Activated naive CD8-positive, alpha-beta T cell treated with anti-CD3 and anti-CD28 coated beads, Interleukin-2, amount 50 U/mL, for 16 hours (primary cell): ENCODE data around the gene ZNF316.
"Not testable (repeated sequence)": the region's sequence is repeated elsewhere in the genome, so short reads cannot be mapped to it uniquely, and the experiment has no call there.

Experiments used
- DNase-seq: peaks from one replicate; pipeline ENCODE4 v3.0.0-alpha.2; 2020; ENCODE audit warnings: low read depth, low spot score

ZNF316 gene

DNA sequence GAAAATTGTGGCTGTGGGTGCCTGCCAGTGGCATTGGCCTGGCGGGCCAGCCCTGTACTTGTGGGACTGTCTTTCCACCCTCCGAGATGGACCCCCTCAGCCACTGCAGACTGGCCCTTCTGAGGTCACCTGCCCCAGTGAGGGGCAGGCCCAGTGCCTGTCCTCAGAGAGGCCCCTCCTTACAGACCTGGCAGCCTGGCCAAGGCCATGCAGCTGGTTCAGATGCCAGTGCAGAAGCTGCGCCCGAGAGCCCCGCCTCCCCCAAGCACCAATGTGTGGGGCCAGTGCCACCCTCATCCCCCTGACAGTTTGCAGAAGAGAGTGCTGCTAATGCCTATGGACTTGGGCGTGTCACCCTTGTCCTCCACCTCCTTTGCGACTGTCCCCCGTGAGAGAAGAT lies 10.0 kb downstream of the ZNF316 start:
- DNase-seq, result no peak

DNA sequence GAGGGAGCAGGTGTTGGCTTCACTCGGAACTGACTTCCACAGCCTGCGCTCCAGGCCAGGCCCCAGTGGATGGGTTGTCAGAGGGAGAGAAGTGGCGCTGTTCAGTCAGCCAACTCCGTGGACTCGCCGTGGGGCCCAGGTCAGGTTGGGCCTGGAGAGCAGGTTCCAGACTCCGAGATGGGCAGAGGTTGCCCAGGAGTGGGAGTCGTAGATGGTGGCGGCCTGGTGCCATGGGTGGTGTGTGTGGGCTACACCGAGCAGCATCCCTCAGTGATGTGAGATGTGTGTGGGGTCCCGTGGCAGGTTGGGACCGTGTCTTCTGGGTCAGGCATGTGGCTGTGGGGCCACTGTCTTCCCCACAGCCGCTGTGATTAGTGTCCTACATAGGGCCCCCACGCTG lies 10.4 kb downstream of the ZNF316 start:
- DNase-seq, result no peak

GRCh38 chr7:6648066-6648814 lies 11.1 kb downstream of the ZNF316 start:
- no peak for DNase-seq

DNA sequence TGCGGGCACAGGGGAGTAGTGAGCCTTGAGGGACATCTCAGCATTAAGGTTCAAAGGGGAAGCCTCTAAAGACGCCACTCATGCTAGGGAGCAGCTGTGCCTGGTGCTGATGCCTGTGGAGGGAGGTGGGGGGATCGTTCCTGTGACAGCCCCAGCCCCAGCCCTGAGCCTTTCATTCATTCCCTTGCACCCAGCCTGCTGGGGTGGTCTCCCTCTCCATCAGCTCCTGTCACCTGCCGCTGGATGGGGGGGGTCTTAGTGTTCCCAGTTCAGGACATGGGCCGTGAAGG lies 11.6 kb downstream of the ZNF316 start:
- DNase-seq, result no peak

GRCh38 chr7:6649241-6649961 lies 12.3 kb downstream of the ZNF316 start:
- no peak for DNase-seq

GRCh38 chr7:6650086-6650485 lies 13.0 kb downstream of the ZNF316 start:
- no peak for DNase-seq

DNA sequence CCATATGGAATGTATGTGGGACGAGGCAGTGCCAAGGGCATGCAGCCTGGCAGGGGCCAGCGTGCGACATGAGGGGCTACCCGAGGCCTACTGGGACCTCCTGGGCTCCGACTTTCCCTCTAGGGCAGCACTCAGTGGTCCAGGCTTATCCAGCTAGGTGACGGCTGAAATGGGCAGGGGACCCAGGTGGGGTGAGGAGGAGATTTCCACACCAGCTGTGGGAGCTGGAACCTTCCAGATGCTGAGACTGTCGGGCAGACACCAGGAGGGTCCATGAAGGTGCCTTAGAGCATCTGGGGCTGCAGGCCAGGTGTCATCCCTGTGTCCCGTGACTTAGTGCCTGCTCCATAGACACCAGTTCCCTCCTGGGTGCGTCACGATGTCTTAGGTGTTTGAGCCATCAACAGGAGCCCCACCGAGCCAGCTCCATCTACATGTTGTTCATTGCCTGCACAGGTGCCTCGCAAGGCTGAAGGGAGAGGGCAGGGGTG lies 13.4 kb downstream of the ZNF316 start:
- DNase-seq, result no peak

DNA sequence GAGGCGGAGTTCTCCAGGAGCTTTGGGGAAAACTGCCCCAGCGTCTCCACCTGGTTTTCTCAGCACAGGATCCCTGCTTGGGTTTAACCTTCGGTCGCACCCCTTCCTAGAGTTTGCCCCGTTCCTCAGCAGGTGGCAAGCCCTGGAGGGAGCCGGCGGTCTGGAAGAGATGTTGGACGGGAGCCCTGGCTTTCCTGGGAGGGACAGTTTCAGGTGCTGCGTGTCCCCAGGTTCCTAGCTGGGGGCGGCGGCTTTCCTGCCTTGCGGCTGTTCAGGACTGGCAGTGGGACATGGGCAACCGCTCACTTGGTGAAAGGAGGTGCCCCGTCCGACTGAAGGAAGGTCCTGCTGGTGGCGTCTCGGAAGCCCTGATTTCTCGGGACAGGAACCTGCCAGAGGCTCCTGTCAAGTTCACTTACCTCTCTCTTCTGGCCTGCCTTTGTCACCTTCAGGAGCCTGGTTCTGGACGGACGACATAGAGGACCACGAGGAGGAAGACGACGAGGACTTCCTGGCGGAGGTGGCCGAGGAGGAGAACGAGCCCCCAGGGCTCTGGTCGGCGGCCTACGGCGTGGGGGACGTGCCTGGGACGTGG lies 14.8 kb downstream of the ZNF316 start:
- no peak for DNase-seq

DNA sequence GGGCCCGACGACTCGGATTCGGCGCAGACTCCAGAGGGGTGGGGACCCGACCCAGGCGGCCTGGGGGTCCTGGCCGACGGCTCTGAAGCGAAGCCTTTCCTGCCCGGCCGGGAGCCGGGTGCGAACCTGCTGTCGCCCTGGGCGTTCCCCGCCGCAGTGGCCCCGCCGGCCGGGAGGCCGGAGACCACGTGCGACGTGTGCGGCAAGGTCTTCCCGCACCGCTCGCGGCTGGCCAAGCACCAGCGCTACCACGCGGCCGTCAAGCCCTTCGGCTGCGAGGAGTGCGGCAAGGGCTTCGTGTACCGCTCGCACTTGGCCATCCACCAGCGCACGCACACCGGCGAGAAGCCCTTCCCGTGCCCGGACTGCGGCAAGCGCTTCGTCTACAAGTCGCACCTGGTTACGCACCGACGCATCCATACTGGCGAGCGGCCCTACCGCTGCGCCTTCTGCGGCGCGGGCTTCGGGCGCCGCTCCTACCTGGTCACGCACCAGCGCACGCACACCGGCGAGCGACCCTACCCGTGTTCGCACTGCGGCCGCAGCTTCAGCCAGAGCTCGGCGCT lies 15.4 kb downstream of the ZNF316 start:
- DNase-seq, result no peak

DNA sequence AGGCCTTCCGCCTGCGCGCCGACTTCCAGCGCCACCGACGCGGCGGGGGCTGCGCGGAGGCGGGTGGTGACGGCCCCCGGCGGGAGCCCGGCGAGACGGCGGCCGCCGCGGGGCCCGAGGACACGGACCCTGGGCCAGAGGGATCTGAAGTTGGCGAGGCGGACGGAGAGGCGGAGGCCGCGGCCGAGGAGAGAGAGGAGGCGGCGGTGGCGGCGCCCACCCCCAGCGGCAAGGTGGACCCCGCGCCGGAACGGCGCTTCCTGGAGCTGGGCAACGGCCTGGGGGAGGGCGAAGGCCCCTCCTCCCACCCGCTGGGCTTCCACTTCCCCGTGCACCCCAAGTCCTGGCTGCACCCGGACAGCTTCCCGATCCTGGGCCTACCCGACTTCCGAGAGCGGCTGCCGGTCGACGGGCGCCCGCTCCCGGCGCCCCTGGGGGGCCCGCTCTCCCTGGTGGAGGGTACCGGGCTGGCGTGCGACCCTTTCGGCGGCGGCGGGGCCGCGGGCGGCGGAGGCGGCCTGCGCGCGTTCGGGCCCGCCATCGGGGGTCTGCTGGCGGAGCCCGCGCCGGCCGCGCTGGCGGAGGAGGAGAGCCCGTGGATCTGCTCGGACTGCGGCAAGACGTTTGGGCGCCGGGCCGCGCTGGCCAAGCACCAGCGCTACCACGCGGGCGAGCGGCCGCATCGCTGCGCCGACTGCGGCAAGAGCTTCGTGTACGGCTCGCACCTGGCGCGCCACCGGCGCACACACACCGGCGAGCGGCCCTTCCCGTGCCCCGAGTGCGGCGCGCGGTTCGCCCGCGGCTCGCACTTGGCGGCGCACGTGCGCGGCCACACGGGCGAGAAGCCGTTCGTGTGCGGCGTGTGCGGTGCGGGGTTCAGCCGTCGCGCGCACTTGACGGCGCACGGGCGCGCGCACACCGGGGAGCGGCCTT lies 16.2 kb downstream of the ZNF316 start:
- no peak for DNase-seq

DNA sequence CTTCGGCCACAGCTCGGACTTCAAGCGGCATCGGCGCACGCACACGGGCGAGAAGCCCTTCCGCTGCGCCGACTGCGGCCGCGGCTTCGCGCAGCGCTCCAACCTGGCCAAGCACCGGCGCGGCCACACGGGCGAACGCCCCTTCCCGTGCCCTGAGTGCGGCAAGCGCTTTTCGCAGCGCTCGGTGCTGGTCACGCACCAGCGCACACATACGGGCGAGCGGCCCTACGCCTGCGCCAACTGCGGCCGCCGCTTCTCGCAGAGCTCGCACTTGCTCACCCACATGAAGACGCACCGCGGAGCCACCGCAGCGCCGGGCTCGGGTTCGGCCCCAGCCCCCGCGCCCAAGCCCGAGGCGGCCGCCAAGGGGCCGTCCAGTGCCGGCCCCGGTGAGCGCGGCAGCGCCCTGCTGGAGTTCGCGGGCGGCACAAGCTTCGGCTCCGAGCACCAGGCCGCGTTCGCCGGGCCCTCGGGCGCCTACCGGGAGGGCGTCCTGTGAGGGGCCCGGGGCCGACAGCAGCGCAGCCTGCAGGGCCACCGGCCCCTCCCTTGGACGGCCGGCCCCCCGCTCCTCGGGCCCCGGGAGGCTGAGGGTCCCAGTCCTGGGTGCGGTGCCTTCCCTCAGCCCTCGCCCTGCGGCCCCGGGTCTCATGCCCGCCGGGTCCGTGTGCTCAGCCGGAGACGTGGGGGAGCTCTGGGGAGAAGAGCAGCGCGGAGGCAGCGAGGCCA lies 17.2 kb downstream of the ZNF316 start:
- no peak for DNase-seq

- no peak for DNase-seq
Observed at GRCh38 chr7:6654842-6655610, 17.9 kb downstream of the ZNF316 start.

- DNase-seq, result no peak
Observed at GRCh38 chr7:6655636-6656385, 18.7 kb downstream of the ZNF316 start.

DNA sequence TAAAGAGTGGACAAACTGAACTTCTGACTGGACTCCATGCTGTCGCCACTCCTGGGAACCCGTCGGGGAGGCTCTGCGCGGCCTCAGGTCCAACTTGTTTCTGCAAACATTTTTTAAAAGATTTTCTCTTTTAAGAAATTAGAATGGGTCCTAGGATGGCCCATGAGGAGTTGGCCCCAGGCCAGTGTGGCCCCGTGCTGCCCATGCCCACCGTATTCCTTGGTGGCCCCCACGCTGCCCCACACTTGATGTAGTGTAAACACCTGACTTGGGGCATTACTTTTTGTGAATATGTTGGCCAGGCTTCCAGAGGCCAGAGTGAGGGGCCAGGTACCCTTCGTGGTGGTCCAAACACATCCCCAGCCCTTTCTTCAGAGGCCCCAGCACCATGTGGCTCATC lies 19.3 kb downstream of the ZNF316 start:
- DNase-seq, result no peak

DNA sequence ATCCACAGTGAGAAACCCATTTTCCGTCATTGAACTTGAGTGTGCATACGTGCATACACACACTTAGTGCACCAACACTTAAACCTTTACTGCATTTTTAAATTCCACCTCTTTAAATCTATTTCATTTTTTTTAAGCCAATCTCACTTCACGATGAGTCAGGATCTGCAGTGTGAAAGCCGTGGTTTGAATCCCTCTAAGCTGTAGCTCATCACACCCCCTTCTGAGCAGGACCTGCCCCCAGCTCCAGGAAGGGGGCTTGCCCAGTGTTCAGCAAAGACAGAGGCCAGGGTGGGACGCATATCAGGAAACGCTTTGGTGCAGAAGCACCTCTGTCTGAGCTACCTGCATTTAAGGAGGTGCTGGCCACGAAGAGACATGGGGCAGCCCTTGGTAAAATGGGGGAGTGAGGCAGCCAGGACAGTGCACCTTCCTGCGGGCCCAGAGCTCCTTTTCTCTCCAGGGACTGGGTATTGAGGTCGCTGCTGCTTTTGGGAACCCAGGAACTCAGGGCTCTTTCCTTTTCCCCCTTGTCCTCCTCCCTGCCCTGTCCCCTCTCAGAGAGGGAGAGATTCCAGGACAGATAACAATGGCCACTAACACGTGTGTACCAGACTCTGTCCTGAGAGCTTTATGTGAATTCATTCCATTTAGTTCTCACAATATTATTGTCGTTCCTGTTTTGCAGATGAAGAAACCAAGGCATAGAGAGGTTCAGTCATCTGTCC lies 21.7 kb downstream of the ZNF316 start:
- no peak for DNase-seq

GRCh38 chr7:6670851-6671250 lies 33.7 kb downstream of the ZNF316 start:
- DNase-seq, result not testable (repeated sequence)

GRCh38 chr7:6675807-6676405 lies 38.8 kb downstream of the ZNF316 start:
- no peak for DNase-seq

DNA sequence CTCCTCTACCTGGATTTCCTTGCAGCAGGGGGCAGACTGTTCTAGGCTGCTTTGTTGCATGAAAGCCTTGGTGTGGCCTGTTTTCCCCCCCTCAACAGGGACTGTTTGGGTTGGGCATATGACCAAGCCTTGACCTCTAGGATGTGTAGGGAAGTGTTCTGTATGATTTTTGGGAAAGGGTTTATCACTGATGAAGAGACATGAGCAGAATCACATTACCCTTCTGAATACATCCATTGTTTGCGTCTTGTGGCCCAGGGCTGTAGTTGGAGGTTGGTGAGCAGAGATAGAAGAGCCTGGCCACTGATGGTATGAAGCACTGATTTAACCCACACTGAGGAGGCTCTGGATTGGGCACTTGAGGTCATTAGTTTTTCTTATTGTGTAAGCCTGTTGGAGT lies 43.0 kb downstream of the ZNF316 start:
- no peak for DNase-seq
